Liver (tissue), 9 donors: ENCODE measurements around the gene INPP5K. TPM values are rescaled to one million over a fixed set of nuclear protein-coding genes. Genes with fewer than 3 reads are reported as not detected.

ENCODE experiments used
- DNase-seq: peaks from one replicate; pipeline ENCODE4 v3.0.0-alpha.2; 2017; ENCODE audit warnings: low spot score
- H3K27ac ChIP-seq, 2 donors: one replicate each; pipeline ENCODE4 v1.7.0; 2013; ENCODE audit warnings: inconsistent platforms in 2 of 2, low read length in 2 of 2, control low read depth in 1 of 2, low read depth in 1 of 2, mild to moderate bottlenecking in 1 of 2
- H3K27me3 ChIP-seq, 4 donors: one replicate each; pipeline versions ENCODE4 v1.6.1 to v1.7.0; 2013; ENCODE audit warnings: low read length in 3 of 4, inconsistent platforms in 1 of 4, mild to moderate bottlenecking in 1 of 4, moderate library complexity in 1 of 4; ENCODE audit not compliant: control insufficient read depth in 4 of 4, insufficient read depth in 4 of 4
- H3K36me3 ChIP-seq, 4 donors: one replicate each; pipeline versions ENCODE4 v1.6.1 to v1.7.0; 2013; ENCODE audit warnings: low read length in 3 of 4, mild to moderate bottlenecking in 3 of 4, low read depth in 1 of 4, moderate library complexity in 1 of 4; ENCODE audit not compliant: control insufficient read depth in 4 of 4, insufficient read depth in 3 of 4
- H3K4me1 ChIP-seq, 4 donors: one replicate each; pipeline versions ENCODE4 v1.6.1 to v1.7.0; 2013; ENCODE audit warnings: low read length in 3 of 4, mild to moderate bottlenecking in 3 of 4, moderate library complexity in 1 of 4; ENCODE audit not compliant: control insufficient read depth in 4 of 4, insufficient read depth in 4 of 4
- H3K4me3 ChIP-seq, 3 donors: one replicate each; pipeline versions ENCODE4 v1.6.1 to v1.7.0; 2013; ENCODE audit warnings: low read length in 3 of 3, control low read depth in 1 of 3, low read depth in 1 of 3, mild to moderate bottlenecking in 1 of 3
- H3K9ac ChIP-seq, 2 donors: one replicate each; pipeline ENCODE4 v1.7.0; 2013; ENCODE audit warnings: low read length in 2 of 2, mild to moderate bottlenecking in 2 of 2, moderate library complexity in 2 of 2, control low read depth in 1 of 2, low read depth in 1 of 2
- H3K9me3 ChIP-seq, 4 donors: one replicate each; pipeline versions ENCODE4 v1.6.1 to v1.7.0; 2013; ENCODE audit warnings: low read length in 3 of 4; ENCODE audit not compliant: control insufficient read depth in 4 of 4
- FOXA1 ChIP-seq: IDR thresholded peaks from 2 replicates; pipeline ENCODE4 v1.6.1; 2016; ENCODE audit warnings: antibody characterized with exemption
- HNF4A ChIP-seq, 2 donors: conservative IDR thresholded peaks; 2 replicates each; pipeline ENCODE4 v1.6.1; 2016; ENCODE audit warnings: antibody characterized with exemption in 2 of 2, mild to moderate bottlenecking in 2 of 2
- HNF4G ChIP-seq: IDR thresholded peaks from 2 replicates; pipeline ENCODE4 v1.6.1; 2016; ENCODE audit warnings: antibody characterized with exemption
- JUND ChIP-seq, 2 donors: IDR thresholded peaks; 2 replicates each; pipeline ENCODE4 v1.6.1; 2016; ENCODE audit warnings: antibody characterized with exemption in 2 of 2
- NR2F2 ChIP-seq: IDR thresholded peaks from 2 replicates; pipeline ENCODE4 v1.6.1; 2016; ENCODE audit warnings: antibody characterized with exemption
- REST ChIP-seq: IDR thresholded peaks from 2 replicates; pipeline ENCODE4 v1.6.1; 2016; ENCODE audit warnings: antibody characterized with exemption, mild to moderate bottlenecking
- RXRA ChIP-seq, 2 donors: IDR thresholded peaks; 2 replicates each; pipeline ENCODE4 v1.6.1; 2017 to 2018; ENCODE audit warnings: antibody characterized with exemption in 2 of 2, mild to moderate bottlenecking in 1 of 2
- ZBTB33 ChIP-seq: IDR thresholded peaks from 2 replicates; pipeline ENCODE4 v1.6.1; 2016; ENCODE audit warnings: antibody characterized with exemption
- WGBS: extraction: QIAGEN DNeasy Blood & Tissue Kit; methylation state at CpG from one replicate; pipeline ENCODE4 v1.1.7; 2013; 5-methylcytosine and 5-hydroxymethylcytosine counted together
- polyA plus RNA-seq, 2 donors: library from polyadenylated mRNA; stranded (reverse) in 1 of 2; unstranded in 1 of 2; fragments of 200-250 nt in 1 of 2; fragments of >200 nt in 1 of 2; fragmentation: Nextera tagmentation in 1 of 2; extraction: Ambion mirVana in 1 of 2; gene quantifications; one replicate each; pipeline versions ENCODE4 v1.2.1 to v1.2.3, GENCODE V29; 2013 to 2015
- total RNA-seq, 2 donors: library from RNA; depleted of rRNA; stranded (reverse); fragments of >200 nt; gene quantifications; one replicate each; pipeline ENCODE4 v1.2.3, GENCODE V29; 2014
- donor health status: healthy.
- donor health status: healthy.
- donor health status: healthy.
- donor health status: healthy.
- donor health status: healthy.

INPP5K gene
- total and polyA plus RNA-seq, 4 donors: 9.9 to 47.1 (median 15.9) TPM

GRCh38 chr17:1488826-1489270 is 27.6 kb downstream of the INPP5K start:
- no peaks in the 10 kb centered on the region for H3K9me3 ChIP-seq
- H3K4me1 ChIP-seq: peaks cover 16 to 68% (median 37%) of the 10 kb centered on the region in 4 donors
- H3K36me3 ChIP-seq: peaks cover 0 to 1% (median 0%) of the 10 kb centered on the region in 4 donors
- H3K9ac ChIP-seq: peak overlapping the region in 1 of 2 donors; percentile 19
- H3K4me3 ChIP-seq: peak overlapping the region in 1 of 3 donors; percentile 61
- TF ChIP-seq HNF4A (conservative IDR thresholded peaks at IDR 0.05) (no peak), HNF4G (no peak), FOXA1 (no peak), RXRA (IDR thresholded peaks at IDR 0.05) (no peak), JUND (IDR thresholded peaks at IDR 0.05) (no peak), NR2F2 (no peak)
- 75% methylated on average over 7 of the region's 7 CpGs for WGBS
- H3K27ac ChIP-seq: peak overlapping the region; percentile 63 to 76
- DNase-seq: no peak
- H3K27me3 ChIP-seq: no peaks in the 10 kb centered on the region

- 4% methylated on average over 72 of the region's 72 CpGs for WGBS
- H3K27ac ChIP-seq: peak overlapping the region; percentile 63 to 76
- DNase-seq: peak; percentile 84
- H3K36me3 ChIP-seq: peaks cover 0 to 4% (median 1%) of the 10 kb centered on the region in 4 donors
- peaks cover 16 to 72% (median 37%) of the 10 kb centered on the region in 4 donors for H3K4me1 ChIP-seq
- peak overlapping the region; percentile 20 to 61 (median 44) for H3K4me3 ChIP-seq
- peak in 1 of 2 donors; percentile 42 for TF ChIP-seq RXRA (IDR thresholded peaks at IDR 0.05)
- no peak for TF ChIP-seq ZBTB33
- peak overlapping the region; percentile 42 to 55 for H3K9ac ChIP-seq
- no peaks in the 10 kb centered on the region for H3K27me3 ChIP-seq
- no peaks in the 10 kb centered on the region for H3K9me3 ChIP-seq
These were observed 28.2 kb downstream of the INPP5K start for GRCh38 chr17:1487939-1488825.

GRCh38 chr17:1486802-1487695 is 29.4 kb downstream of the INPP5K start:
- no peaks in the 10 kb centered on the region for H3K27me3 ChIP-seq
- H3K9me3 ChIP-seq: no peaks in the 10 kb centered on the region
- H3K4me1 ChIP-seq: peaks cover 13 to 72% (median 35%) of the 10 kb centered on the region in 4 donors
- H3K9ac ChIP-seq: peak overlapping the region in 1 of 2 donors; percentile 4
- peak overlapping the region in 1 of 3 donors; percentile 61 for H3K4me3 ChIP-seq
- no peak for TF ChIP-seq REST
- H3K36me3 ChIP-seq: peaks cover 0 to 9% (median 3%) of the 10 kb centered on the region in 4 donors
- 50% methylated on average over 74 of the region's 74 CpGs for WGBS
- DNase-seq: peak; percentile 73
- H3K27ac ChIP-seq: peak overlapping the region; percentile 84 to 88
